H1 (cell line): Measurements from ENCODE around the gene EXOG. TPM values are rescaled to one million over a fixed set of nuclear protein-coding genes. Genes with fewer than 3 reads are reported as not detected.
"Not testable (repeated sequence)": the region's sequence is repeated elsewhere in the genome, so short reads cannot be mapped to it uniquely, and the experiment has no call there.

Experiments used
- CTCF ChIA-PET: fragments of 300-600 bp; sonication (Branson Sonifier 250); formaldehyde crosslinking; loops from one replicate; lab custom pipeline; 2021; ENCODE audit not compliant: partially characterized antibody; lab: Charles Lee
- POLR2A ChIA-PET: fragments of 300-600 bp; sonication (Branson Sonifier 250); formaldehyde crosslinking; loops from one replicate; lab custom pipeline; 2021; ENCODE audit warnings: inconsistent platforms; ENCODE audit not compliant: partially characterized antibody; lab: Charles Lee
- DNase-seq, 2 experiments: peaks; one replicate each; pipeline versions ENCODE4 v3.0.0 to v3.0.0-alpha.2; 2010 to 2022; ENCODE audit warnings: low spot score in 2 of 2, low read depth in 1 of 2, mixed read lengths in 1 of 2
- FAIRE-seq: peaks from 2 replicates; lab custom pipeline; 2011; peaks lifted over from hg19 to GRCh38; lab: Jason Lieb, UNC
- H2AFZ ChIP-seq: 2 replicates; pipeline ENCODE4 v1.8.1; 2012; ENCODE audit warnings: low read length, inconsistent platforms
- H2AK5ac ChIP-seq: 2 replicates; pipeline ENCODE4 v1.6.1; 2013; ENCODE audit warnings: low read depth, low read length
- H2BK120ac ChIP-seq: replicated peaks from 2 replicates; pipeline ENCODE3; 2013; ENCODE audit warnings: low read depth, low read length, inconsistent platforms
- H2BK12ac ChIP-seq: 2 replicates; pipeline ENCODE4 v1.6.1; 2013; ENCODE audit warnings: low read depth, low read length
- H2BK15ac ChIP-seq: 2 replicates; pipeline ENCODE4 v1.6.1; 2013; ENCODE audit warnings: low read length
- H2BK20ac ChIP-seq: 2 replicates; pipeline ENCODE4 v1.6.1; 2013; ENCODE audit warnings: low read length
- H2BK5ac ChIP-seq: 2 replicates; pipeline ENCODE4 v1.6.1; 2013; ENCODE audit warnings: low read depth, low read length
- H3K14ac ChIP-seq: 2 replicates; pipeline ENCODE4 v1.6.1; 2013; ENCODE audit warnings: inconsistent platforms; ENCODE audit not compliant: insufficient read length
- H3K18ac ChIP-seq: 2 replicates; pipeline ENCODE4 v1.6.1; 2013; ENCODE audit warnings: low read length; ENCODE audit errors: extremely low read depth
- H3K23ac ChIP-seq: 2 replicates; pipeline ENCODE4 v1.6.1; 2013; ENCODE audit warnings: inconsistent platforms; ENCODE audit not compliant: insufficient read length
- H3K23me2 ChIP-seq: 2 replicates; pipeline ENCODE4 v1.6.1; 2013; ENCODE audit warnings: low read depth, low read length
- H3K27ac ChIP-seq: 2 replicates; pipeline ENCODE4 v1.6.1; 2011; ENCODE audit warnings: low read depth, low read length, inconsistent platforms
- H3K27me3 ChIP-seq, 4 experiments: replicated peaks in 1 of 4; 1 replicate in 1 of 4; 2 replicates in 3 of 4; pipeline versions ENCODE4 v1.6.1 to v1.8.1; 2011 to 2013; ENCODE audit warnings: low read length in 3 of 4, mild to moderate bottlenecking in 3 of 4, inconsistent platforms in 2 of 4, mixed read lengths in 2 of 4, moderate library complexity in 1 of 4; ENCODE audit not compliant: control insufficient read depth in 3 of 4, insufficient read depth in 3 of 4; ENCODE audit errors: extremely low read depth in 1 of 4
- H3K36me3 ChIP-seq, 4 experiments: 2 replicates each; pipeline versions ENCODE4 v1.6.1 to v1.8.1; 2011 to 2013; ENCODE audit warnings: mild to moderate bottlenecking in 4 of 4, low read length in 3 of 4, moderate library complexity in 2 of 4, control low read depth in 1 of 4, inconsistent platforms in 1 of 4; ENCODE audit not compliant: insufficient read depth in 4 of 4, control insufficient read depth in 2 of 4
- H3K4ac ChIP-seq: replicated peaks from 2 replicates; pipeline ENCODE3; 2013; ENCODE audit warnings: low read length, low read depth, mixed read lengths, inconsistent platforms; ENCODE audit not compliant: insufficient read length
- H3K4me1 ChIP-seq, 4 experiments: replicated peaks in 1 of 4; 1 replicate in 1 of 4; 2 replicates in 3 of 4; pipeline versions ENCODE4 v1.6.1 to v1.8.1; 2011 to 2013; ENCODE audit warnings: low read length in 3 of 4, inconsistent platforms in 2 of 4, mixed read lengths in 1 of 4; ENCODE audit not compliant: insufficient read depth in 4 of 4, control insufficient read depth in 3 of 4
- H3K4me2 ChIP-seq, 2 experiments: 2 replicates each; pipeline versions ENCODE4 v1.6.1 to v1.8.1; 2011 to 2013; ENCODE audit warnings: low read depth in 2 of 2, low read length in 2 of 2, control low read depth in 1 of 2, inconsistent platforms in 1 of 2, mild to moderate bottlenecking in 1 of 2; ENCODE audit not compliant: insufficient read depth in 1 of 2
- H3K4me3 ChIP-seq, 4 experiments: fragments of 200-600, 300-600 bp in 1 of 4; sonication (generic), shearing (Covaris generic), sonication (Bioruptor Twin) in 1 of 4; 2 replicates each; pipeline versions ENCODE4 v1.5.1 to v1.8.1; 2011 to 2016; ENCODE audit warnings: low read length in 4 of 4, low read depth in 3 of 4, control low read depth in 2 of 4, inconsistent platforms in 2 of 4, mild to moderate bottlenecking in 2 of 4, mixed read lengths in 1 of 4, moderate library complexity in 1 of 4; ENCODE audit not compliant: insufficient read depth in 2 of 4; ENCODE audit errors: extremely low read depth in 1 of 4
- H3K56ac ChIP-seq: replicated peaks from 2 replicates; pipeline ENCODE3; 2013; ENCODE audit warnings: low read depth, mild to moderate bottlenecking, mixed read lengths, low read length, inconsistent platforms; ENCODE audit not compliant: insufficient read length
- H3K79me1 ChIP-seq: 2 replicates; pipeline ENCODE4 v1.6.1; 2013; ENCODE audit warnings: low read depth, low read length, control low read depth
- H3K79me2 ChIP-seq, 2 experiments: 2 replicates each; pipeline versions ENCODE4 v1.6.1 to v1.8.1; 2012 to 2013; ENCODE audit warnings: low read length in 2 of 2, mild to moderate bottlenecking in 2 of 2, inconsistent platforms in 1 of 2; ENCODE audit not compliant: insufficient read depth in 2 of 2, control insufficient read depth in 1 of 2
- H3K9ac ChIP-seq, 4 experiments: replicated peaks in 1 of 4; 1 replicate in 1 of 4; 2 replicates in 3 of 4; pipeline versions ENCODE4 v1.6.1 to v1.8.1; 2011 to 2013; ENCODE audit warnings: low read depth in 3 of 4, low read length in 3 of 4, control low read depth in 2 of 4, mild to moderate bottlenecking in 2 of 4, moderate library complexity in 2 of 4, inconsistent platforms in 1 of 4; ENCODE audit errors: extremely low read depth in 1 of 4
- H3K9me3 ChIP-seq, 2 experiments: 2 replicates each; pipeline versions ENCODE4 v1.6.1 to v1.8.1; 2012 to 2013; ENCODE audit warnings: mild to moderate bottlenecking in 2 of 2, moderate library complexity in 2 of 2, control low read depth in 1 of 2, inconsistent platforms in 1 of 2, low read depth in 1 of 2, low read length in 1 of 2, mixed read lengths in 1 of 2; ENCODE audit not compliant: insufficient read depth in 2 of 2
- H4K20me1 ChIP-seq, 2 experiments: replicated peaks in 1 of 2; 2 replicates each; pipeline versions ENCODE3 to v1.8.1; 2011 to 2013; ENCODE audit warnings: inconsistent platforms in 2 of 2, low read length in 2 of 2, mild to moderate bottlenecking in 1 of 2; ENCODE audit not compliant: insufficient read depth in 2 of 2, control insufficient read depth in 1 of 2
- H4K5ac ChIP-seq: 2 replicates; pipeline ENCODE4 v1.6.1; 2013; ENCODE audit warnings: low read length, low read depth, mixed read lengths, inconsistent platforms; ENCODE audit not compliant: insufficient read length
- H4K8ac ChIP-seq: 2 replicates; pipeline ENCODE4 v1.8.0; 2013; ENCODE audit warnings: mild to moderate bottlenecking, moderate library complexity, low read length, inconsistent platforms; ENCODE audit not compliant: insufficient read depth; ENCODE audit errors: extremely low read depth
- H4K91ac ChIP-seq: replicated peaks from 2 replicates; pipeline ENCODE3; 2013; ENCODE audit warnings: low read length, mixed read lengths, inconsistent platforms; ENCODE audit not compliant: insufficient read length
- WGBS, 2 experiments: shearing (Covaris generic) in 1 of 2; methylation state at CpG; one replicate each; pipeline versions ENCODE4 v1.1.6 to v1.1.7; 2013 to 2015; ENCODE audit warnings: low lambda C conversion rate in 2 of 2, mixed read lengths in 2 of 2, inconsistent platforms in 1 of 2, low coverage in 1 of 2, missing lambda C conversion rate in 1 of 2; ENCODE audit not compliant: insufficient replicate concordance in 2 of 2, insufficient coverage in 1 of 2, insufficient read length in 1 of 2; ENCODE audit errors: extremely low coverage in 1 of 2, missing lambda C conversion rate in 1 of 2; 5-methylcytosine and 5-hydroxymethylcytosine counted together
- polyA plus RNA-seq, 7 experiments: library from polyadenylated mRNA; depleted of rRNA in 3 of 7; stranded (reverse) in 5 of 7; unstranded in 2 of 7; fragments of >200 nt in 5 of 7; fragments of 200-250 nt in 2 of 7; gene quantifications; 1 replicate in 5 of 7; 2 replicates in 1 of 7; 4 replicates in 1 of 7; pipeline versions ENCODE4 v1.2.1 to v1.2.3, GENCODE V29; 2011 to 2013; ENCODE audit warnings: missing spikeins in 2 of 7, mixed read lengths in 2 of 7
- total RNA-seq: library from RNA; stranded (reverse); fragmentation: NEBNext Ultra II Directional; extraction: Animal tissue kit (Norgen Biotek cat#: 25700); gene quantifications from 2 replicates; pipeline ENCODE4 v1.2.1, GENCODE V29; 2021

EXOG gene
- total and polyA plus RNA-seq, 2 of the 8 experiments (the other 6 are each of a cell fraction or from before 2014, with no cell fraction given): 7.2 to 12.9 TPM

- H3K4me3 ChIP-seq, H3K56ac ChIP-seq, H3K4me1 ChIP-seq, H3K79me1 ChIP-seq, H2AFZ ChIP-seq, H3K36me3 ChIP-seq, H3K27me3 ChIP-seq, H3K4me2 ChIP-seq, H3K14ac ChIP-seq, H2BK120ac ChIP-seq, H2AK5ac ChIP-seq, H3K18ac ChIP-seq, H3K4ac ChIP-seq, POLR2A ChIA-PET, H2BK12ac ChIP-seq, H3K9ac ChIP-seq, H3K27ac ChIP-seq, FAIRE-seq, DNase-seq, H3K79me2 ChIP-seq, H4K8ac ChIP-seq, H4K5ac ChIP-seq, H4K91ac ChIP-seq, H3K9me3 ChIP-seq, H2BK15ac ChIP-seq, H3K23me2 ChIP-seq, H2BK5ac ChIP-seq, H2BK20ac ChIP-seq, H4K20me1 ChIP-seq, H3K23ac ChIP-seq: not testable (repeated sequence)
- 94% methylated on average over 7 of the region's 7 CpGs; no CpG with 5 or more reads in 1 of the 2 experiments for WGBS, 2 experiments
- CTCF ChIA-PET: interaction anchor here (1.3 to 1.4 kb wide), 3 partner anchors 33 to 84 kb away, joined by 3 read pairs; no protein-coding TSS in a partner anchor
These were observed 70.7 kb downstream of the EXOG start for GRCh38 chr3:38566794-38567193.
